Stomach (tissue), 4 donors: ENCODE data around the gene SBF2.

Source experiments
- CTCF ChIP-seq, 7 experiments: fragments of 450-650 bp in 4 of 7; fragments of 200-600 bp in 3 of 7; sonication (generic) in 3 of 7; IDR thresholded peaks; one replicate each; pipeline ENCODE4 v1.5.1; 2016 to 2019; ENCODE audit warnings: antibody characterized with exemption in 7 of 7, control low read depth in 2 of 7, mild to moderate bottlenecking in 1 of 7
- POLR2AphosphoS5 ChIP-seq, 3 donors: sonication (generic); formaldehyde crosslinking; IDR thresholded peaks; one replicate each; pipeline ENCODE4 v1.6.1; 2016; ENCODE audit warnings: antibody characterized with exemption in 3 of 3

GRCh38 chr11:10308201-10308954 is 14.4 kb upstream of the SBF2 start:
- peak in 1 of 7 experiments; percentile 45 for TF ChIP-seq CTCF (IDR thresholded peaks at IDR 0.05)
- TF ChIP-seq POLR2AphosphoS5 (IDR thresholded peaks at IDR 0.05) = no peak
